PC-9 (cell line): Measurements from ENCODE around the gene SASH3. TPM values are rescaled to one million over a fixed set of nuclear protein-coding genes. Genes with fewer than 3 reads are reported as not detected.

ENCODE experiments used
- BruUV-seq: library from RNA; stranded (reverse); fragments of 400-500 nt; replicated peaks from 2 replicates; lab custom pipeline; 2021; lab: Mats Ljungman, UMichigan
- CTCF ChIA-PET: fragments of 300-600 bp; sonication (Branson Sonifier 250); formaldehyde crosslinking; loops from one replicate; lab custom pipeline; 2022; ENCODE audit warnings: antibody characterized with exemption; lab: Charles Lee
- POLR2A ChIA-PET: fragments of 300-600 bp; sonication (Branson Sonifier 250); formaldehyde crosslinking; loops from one replicate; lab custom pipeline; 2022; ENCODE audit warnings: antibody characterized with exemption; ENCODE audit not compliant: unreplicated experiment; lab: Charles Lee
- DNase-seq, 2 experiments: peaks; one replicate each; pipeline versions ENCODE4 v3.0.0 to v3.0.0-alpha.2; 2015 to 2022; ENCODE audit warnings: mixed read lengths in 1 of 2
- H2AFZ ChIP-seq: fragments of 200-600 bp; sonication (generic); 2 replicates; pipeline ENCODE4 v1.8.1; 2017; ENCODE audit warnings: antibody characterized with exemption
- H3F3A ChIP-seq: fragments of 200-600 bp; sonication (generic); 2 replicates; pipeline ENCODE4 v1.8.1; 2017; ENCODE audit warnings: antibody characterized with exemption, mild to moderate bottlenecking, low read depth; ENCODE audit not compliant: insufficient read depth
- H3K27ac ChIP-seq: fragments of 200-600 bp; sonication (generic); 2 replicates; pipeline ENCODE4 v1.6.1; 2016; ENCODE audit warnings: mixed run types
- H3K27me3 ChIP-seq: fragments of 200-600 bp; sonication (generic); 2 replicates; pipeline ENCODE4 v1.6.1; 2016; ENCODE audit warnings: low read depth, mixed run types; ENCODE audit not compliant: insufficient read depth
- H3K36me3 ChIP-seq: fragments of 200-600 bp; sonication (generic); 2 replicates; pipeline ENCODE4 v1.6.1; 2016; ENCODE audit warnings: low read depth, mixed run types
- H3K4me1 ChIP-seq: fragments of 200-600 bp; sonication (generic); replicated peaks from 2 replicates; pipeline ENCODE4 v1.6.1; 2016; ENCODE audit warnings: mixed run types; ENCODE audit not compliant: insufficient read depth
- H3K4me2 ChIP-seq: fragments of 200-600 bp; sonication (generic); 2 replicates; pipeline ENCODE4 v1.6.1; 2017; ENCODE audit warnings: mixed run types
- H3K4me3 ChIP-seq: fragments of 200-600 bp; sonication (generic); 2 replicates; pipeline ENCODE4 v1.6.1; 2016; ENCODE audit warnings: mixed run types
- H3K79me2 ChIP-seq: fragments of 200-600 bp; sonication (generic); 2 replicates; pipeline ENCODE4 v1.6.1; 2017; ENCODE audit warnings: low read depth, mixed run types
- H3K9me2 ChIP-seq: fragments of 200-600 bp; sonication (generic); 2 replicates; pipeline ENCODE4 v1.8.1; 2017; ENCODE audit warnings: mild to moderate bottlenecking; ENCODE audit not compliant: insufficient read depth
- H3K9me3 ChIP-seq: fragments of 200-600 bp; sonication (generic); 2 replicates; pipeline ENCODE4 v1.8.1; 2016; ENCODE audit warnings: low read depth; ENCODE audit not compliant: insufficient read depth
- H4K20me1 ChIP-seq: fragments of 200-600 bp; sonication (generic); 2 replicates; pipeline ENCODE4 v1.8.1; 2017; ENCODE audit not compliant: insufficient read depth
- EZH2 ChIP-seq: fragments of 200-600 bp; sonication (generic); IDR thresholded peaks from 2 replicates; pipeline ENCODE4 v1.8.0; 2017; ENCODE audit warnings: antibody characterized with exemption, low read depth
- intact Hi-C: fragments of 100-400 bp; cut with micrococcal nuclease; formaldehyde crosslinking; loops from one replicate; pipeline ENCODE4 v1.10.0; 2022; ENCODE audit not compliant: unreplicated experiment
- total RNA-seq: library from RNA; stranded (reverse); gene quantifications from 2 replicates; pipeline ENCODE4 v1.2.3, GENCODE V29; 2021
- TF ChIP-seq, protein P1 (sequence below): fragments of 200-600 bp; sonication (generic); conservative IDR thresholded peaks from 2 replicates; pipeline ENCODE4 v1.6.1; 2017; ENCODE audit warnings: mixed run types, antibody characterized with exemption, mild to moderate bottlenecking, moderate library complexity

SASH3 gene
- total RNA-seq, 1 experiment from 2014 or later: not detected

DNA sequence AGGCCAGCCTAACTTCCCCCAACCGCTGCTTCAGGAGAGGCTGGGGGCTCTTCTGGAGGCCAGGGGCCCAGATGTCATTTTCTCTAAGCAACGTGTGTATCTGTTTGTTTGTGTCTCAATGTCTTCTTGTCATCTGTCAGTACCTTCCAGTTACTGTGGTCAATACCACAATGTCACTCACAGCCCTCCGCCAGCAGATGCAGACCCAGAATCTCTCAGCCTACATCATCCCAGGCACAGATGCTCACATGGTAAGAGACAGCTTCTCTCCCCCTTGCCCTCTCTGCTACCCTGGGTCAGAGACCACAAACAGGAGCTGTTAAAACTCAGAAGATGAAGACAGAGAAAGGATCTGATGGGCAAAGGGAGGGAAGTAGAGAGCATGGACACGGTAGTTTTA, 35.9 kb upstream of the SASH3 start:
- ChIA-PET POLR2A (no interaction called here), CTCF (interaction anchor here (0.6 kb wide), 1 partner anchor 66 kb away, joined by 7 read pairs; no protein-coding TSS in a partner anchor)
- TF ChIP-seq, protein P1, sequence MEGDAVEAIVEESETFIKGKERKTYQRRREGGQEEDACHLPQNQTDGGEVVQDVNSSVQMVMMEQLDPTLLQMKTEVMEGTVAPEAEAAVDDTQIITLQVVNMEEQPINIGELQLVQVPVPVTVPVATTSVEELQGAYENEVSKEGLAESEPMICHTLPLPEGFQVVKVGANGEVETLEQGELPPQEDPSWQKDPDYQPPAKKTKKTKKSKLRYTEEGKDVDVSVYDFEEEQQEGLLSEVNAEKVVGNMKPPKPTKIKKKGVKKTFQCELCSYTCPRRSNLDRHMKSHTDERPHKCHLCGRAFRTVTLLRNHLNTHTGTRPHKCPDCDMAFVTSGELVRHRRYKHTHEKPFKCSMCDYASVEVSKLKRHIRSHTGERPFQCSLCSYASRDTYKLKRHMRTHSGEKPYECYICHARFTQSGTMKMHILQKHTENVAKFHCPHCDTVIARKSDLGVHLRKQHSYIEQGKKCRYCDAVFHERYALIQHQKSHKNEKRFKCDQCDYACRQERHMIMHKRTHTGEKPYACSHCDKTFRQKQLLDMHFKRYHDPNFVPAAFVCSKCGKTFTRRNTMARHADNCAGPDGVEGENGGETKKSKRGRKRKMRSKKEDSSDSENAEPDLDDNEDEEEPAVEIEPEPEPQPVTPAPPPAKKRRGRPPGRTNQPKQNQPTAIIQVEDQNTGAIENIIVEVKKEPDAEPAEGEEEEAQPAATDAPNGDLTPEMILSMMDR: no peak
- TF ChIP-seq EZH2: no peak
- H3K27me3 ChIP-seq: no peaks in the 10 kb centered on the region
- no peaks in the 10 kb centered on the region for H3K9me3 ChIP-seq
- H3K79me2 ChIP-seq: no peaks in the 10 kb centered on the region
- no peaks in the 10 kb centered on the region for H3K9me2 ChIP-seq
- no peaks in the 10 kb centered on the region for H3K36me3 ChIP-seq
- intact Hi-C loops: no loop called here
- H3K4me2 ChIP-seq: no peak overlapping the region
- H4K20me1 ChIP-seq: no peaks in the 10 kb centered on the region
- no peak overlapping the region for H2AFZ ChIP-seq
- no peak for DNase-seq
- peaks cover 9% of the 10 kb centered on the region; the same call in 1 of the 2 replicates for H3K4me1 ChIP-seq
- no peak overlapping the region for H3K27ac ChIP-seq
- peaks cover 6% of the 10 kb centered on the region; the same call in 1 of the 2 replicates for H3F3A ChIP-seq
- BruUV-seq: no TSS peak
- H3K4me3 ChIP-seq: no peak overlapping the region

DNA sequence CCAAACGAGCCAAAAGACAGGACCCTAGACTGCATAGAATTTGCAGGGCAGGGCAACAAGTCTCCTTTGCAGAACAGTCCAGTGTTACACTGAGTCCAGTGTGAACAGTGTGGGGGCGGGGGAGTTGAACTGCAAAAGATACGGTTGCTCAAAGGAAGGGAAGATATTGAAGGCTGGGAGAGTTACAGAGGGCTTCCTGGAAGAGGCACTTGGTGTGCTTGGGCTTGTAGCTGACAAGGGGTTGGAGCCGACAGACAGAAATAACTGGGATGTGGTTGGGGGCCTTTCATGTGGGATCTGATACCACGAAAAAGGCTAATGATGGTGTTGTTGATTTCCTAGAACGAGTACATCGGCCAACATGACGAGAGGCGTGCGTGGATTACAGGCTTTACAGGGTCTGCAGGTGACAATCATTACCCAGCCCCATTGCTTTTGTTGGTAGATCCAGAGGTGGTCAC, 34.9 kb upstream of the SASH3 start:
- H3K4me3 ChIP-seq: no peak overlapping the region
- no peak for DNase-seq
- H3K4me1 ChIP-seq: peaks cover 1% of the 10 kb centered on the region; the same call in 1 of the 2 replicates
- H3K9me3 ChIP-seq: no peaks in the 10 kb centered on the region
- ChIA-PET POLR2A (no interaction called here), CTCF (no interaction called here)
- H3K27ac ChIP-seq: no peak overlapping the region
- no TSS peak for BruUV-seq
- peaks cover 9% of the 10 kb centered on the region; the same call in 1 of the 2 replicates for H3F3A ChIP-seq
- TF ChIP-seq, protein P1: no peak
- TF ChIP-seq EZH2: no peak
- H3K36me3 ChIP-seq: no peaks in the 10 kb centered on the region
- no peak overlapping the region for H3K4me2 ChIP-seq
- intact Hi-C loops: no loop called here
- no peaks in the 10 kb centered on the region for H3K79me2 ChIP-seq
- H4K20me1 ChIP-seq: no peaks in the 10 kb centered on the region
- H3K9me2 ChIP-seq: no peaks in the 10 kb centered on the region
- H2AFZ ChIP-seq: no peak overlapping the region
- no peaks in the 10 kb centered on the region for H3K27me3 ChIP-seq

DNA sequence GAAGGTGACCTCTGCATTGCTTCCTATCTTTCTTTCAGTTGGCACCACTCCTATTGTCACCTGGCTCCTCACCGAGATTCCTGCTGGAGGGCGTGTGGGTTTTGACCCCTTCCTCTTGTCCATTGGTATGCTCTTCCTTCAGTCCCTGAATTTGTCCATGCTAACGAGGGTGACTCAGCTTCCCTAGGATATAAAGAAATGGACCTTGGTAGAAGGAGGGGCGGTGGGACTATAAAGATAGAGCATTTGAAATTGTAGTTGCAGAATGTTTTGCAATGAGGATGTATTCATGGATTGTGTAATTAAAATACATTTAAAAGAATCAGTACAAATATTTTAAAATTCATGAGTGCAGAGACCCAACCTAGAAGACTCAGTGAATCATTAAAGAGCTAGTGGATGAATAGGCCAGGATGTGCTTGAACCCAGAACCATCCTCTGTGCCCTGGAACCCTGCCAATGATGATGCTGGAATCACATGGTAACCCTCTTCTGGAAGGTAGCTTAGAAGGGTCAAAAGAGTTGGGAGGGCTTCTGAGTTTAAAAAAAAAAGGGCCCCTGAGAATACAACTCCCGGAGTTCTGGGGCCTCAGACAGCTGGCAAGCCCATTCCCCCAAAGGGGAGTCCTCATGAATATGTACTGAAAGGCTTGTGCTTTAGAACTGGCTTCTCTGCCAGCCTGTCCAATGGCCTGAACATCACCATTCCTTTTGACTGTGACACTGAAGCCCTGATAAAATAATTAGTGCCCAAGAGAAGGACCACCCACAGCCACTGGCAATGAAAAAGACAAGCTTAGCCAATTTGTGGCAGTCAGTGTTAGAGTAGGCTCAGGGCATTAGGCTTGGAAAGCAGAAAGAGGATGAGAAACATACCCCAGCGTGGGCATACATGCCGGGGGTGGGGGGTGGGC, 32.9 kb upstream of the SASH3 start:
- Histone ChIP-seq H3F3A (peaks cover 6% of the 10 kb centered on the region; the same call in 1 of the 2 replicates), H3K27me3 (no peaks in the 10 kb centered on the region), H2AFZ (no peak overlapping the region), H3K9me2 (no peaks in the 10 kb centered on the region), H3K4me1 (no peaks in the 10 kb centered on the region), H3K4me3 (no peak overlapping the region), H3K79me2 (no peaks in the 10 kb centered on the region), H3K36me3 (no peaks in the 10 kb centered on the region), H3K27ac (no peak overlapping the region), H3K4me2 (no peak overlapping the region), H3K9me3 (no peaks in the 10 kb centered on the region), H4K20me1 (no peaks in the 10 kb centered on the region)
- ChIA-PET POLR2A (no interaction called here), CTCF (no interaction called here)
- BruUV-seq: no TSS peak
- TF ChIP-seq, protein P1: no peak
- no peak for TF ChIP-seq EZH2
- intact Hi-C loops: no loop called here
- no peak for DNase-seq
